NCI-H2196 (cell line): ENCODE measurements around the gene PARD3.
A peak's percentile ranks its signal among the peaks of the same experiment; 100 is the strongest.

ENCODE experiments used
- DNase-seq: peaks from one replicate; lab custom pipeline; 2025; ENCODE audit not compliant: unreplicated experiment; lab: John Stamatoyannopoulos, UW

PARD3 gene

DNA sequence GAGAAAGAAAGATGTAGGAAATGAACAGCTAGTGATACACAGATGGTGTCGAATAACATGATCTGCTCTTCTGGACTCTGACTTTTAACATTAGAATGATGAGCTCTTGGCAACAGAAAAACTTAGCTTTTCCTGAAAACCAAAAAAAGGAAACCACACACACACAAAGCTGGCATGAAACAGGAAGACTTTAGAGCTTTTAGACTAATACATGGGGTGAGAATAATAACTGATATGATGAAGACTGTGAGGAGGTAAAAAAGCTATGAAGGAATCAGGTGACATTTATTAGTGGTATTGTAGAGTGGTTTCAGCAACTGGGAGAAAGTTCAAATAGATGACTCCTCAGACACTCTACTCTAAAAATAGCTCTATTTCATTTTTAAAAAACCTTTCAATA lies 491.9 kb downstream of the PARD3 start:
- no peak for DNase-seq

DNA sequence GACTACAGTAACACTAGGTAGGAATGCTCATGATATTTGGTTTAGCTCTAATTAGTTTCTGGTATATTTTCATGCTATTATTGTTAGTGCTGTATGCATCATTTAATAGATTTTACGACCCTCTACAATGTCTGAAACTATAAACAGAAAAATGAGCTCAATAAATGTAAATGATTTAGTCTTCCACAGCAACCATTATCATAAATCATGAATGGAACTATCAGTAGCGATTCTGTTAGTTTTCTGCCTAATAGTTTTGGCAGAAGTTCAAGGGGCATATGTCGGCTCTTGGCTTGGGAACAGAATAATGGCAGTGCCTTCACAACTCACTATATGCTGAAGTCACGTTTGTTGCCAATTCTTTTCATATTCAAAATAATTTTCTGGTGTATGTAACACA lies 494.8 kb downstream of the PARD3 start:
- DNase-seq: no peak

DNA sequence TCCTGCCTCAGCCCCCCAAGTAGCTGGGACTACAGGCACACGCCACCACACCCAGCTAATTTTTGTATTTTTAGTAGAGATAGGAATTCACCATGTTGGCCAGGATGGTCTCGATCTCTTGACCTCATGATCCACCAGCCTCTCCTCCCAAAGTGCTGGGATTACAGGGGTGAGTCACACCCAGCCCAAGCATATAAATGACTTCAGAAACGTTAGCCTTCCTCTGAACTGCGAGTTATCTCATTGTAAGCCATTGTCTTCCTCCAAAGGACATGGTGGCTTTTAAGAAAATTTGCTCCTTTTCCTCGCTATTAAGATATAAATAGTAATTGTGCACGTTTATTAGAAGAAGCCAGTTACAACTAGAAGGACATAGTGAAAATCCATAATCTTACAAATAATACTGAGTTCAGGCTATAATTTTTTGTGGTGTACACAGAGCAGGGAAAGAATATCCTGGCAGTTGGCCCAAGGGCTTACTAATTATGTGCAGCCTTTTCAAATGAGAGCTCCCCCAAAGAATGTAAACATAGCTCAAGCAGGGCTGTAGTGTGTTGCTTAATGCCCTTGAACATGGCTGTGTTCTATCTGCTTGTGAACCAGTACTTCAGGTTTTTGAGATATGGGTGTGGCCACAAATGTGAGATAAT lies 495.8 kb downstream of the PARD3 start:
- DNase-seq: peak; percentile 64

DNA sequence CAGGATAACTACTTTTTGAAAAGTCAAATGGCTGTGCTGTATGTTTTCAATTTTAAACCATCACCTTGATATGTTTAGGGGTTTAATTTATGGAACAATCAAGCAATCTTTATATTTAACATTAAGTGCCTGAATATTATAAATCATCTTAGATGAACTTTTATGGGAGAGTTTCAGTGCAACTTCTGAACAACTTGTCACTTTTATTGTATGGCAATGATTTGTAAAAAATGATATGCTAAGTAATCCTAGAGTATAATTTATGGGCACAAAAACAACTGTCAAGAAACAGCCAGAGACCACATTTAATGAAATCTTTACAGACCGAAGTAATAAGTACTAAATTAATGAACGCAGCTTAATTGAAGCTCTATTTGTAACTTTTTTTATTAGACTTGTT lies 498.9 kb downstream of the PARD3 start:
- no peak for DNase-seq

DNA sequence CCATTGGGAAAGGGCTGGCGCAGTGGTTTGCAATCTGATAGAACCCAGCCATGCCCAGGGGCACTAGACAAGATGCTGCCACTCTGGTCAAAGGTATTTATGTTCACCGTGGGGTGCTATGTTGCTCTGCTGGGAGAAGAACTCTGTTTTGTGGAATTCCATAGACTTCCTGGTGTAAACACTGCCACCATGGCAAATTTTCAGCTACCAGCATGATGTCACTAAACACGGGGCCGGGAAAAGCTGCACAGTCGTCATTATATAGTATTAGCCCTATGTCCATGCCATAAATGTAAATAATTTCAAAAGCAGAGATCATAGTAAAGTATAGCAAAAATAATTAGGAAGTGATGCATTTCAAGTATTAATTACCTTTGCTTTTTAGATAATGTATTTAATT lies 500.6 kb downstream of the PARD3 start:
- DNase-seq: no peak

DNA sequence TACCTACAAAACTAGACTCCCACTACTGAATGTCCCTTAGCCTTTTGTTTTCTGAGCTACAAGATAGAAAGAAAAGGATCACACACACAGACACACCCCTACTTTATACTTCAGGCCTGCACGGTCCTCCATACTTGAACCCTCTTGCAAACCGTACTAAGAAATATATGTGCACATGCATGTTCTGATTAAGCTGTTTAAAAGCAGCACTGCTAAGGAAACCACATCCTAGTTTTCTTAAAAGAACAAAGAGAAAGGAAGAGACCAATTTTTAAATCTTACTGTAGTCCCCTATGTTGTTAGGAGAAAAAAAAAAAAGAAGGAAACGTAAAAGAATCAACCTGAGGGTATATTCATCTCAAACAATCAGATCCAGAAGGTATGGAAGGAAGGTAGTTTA lies 501.2 kb downstream of the PARD3 start:
- no peak for DNase-seq

DNA sequence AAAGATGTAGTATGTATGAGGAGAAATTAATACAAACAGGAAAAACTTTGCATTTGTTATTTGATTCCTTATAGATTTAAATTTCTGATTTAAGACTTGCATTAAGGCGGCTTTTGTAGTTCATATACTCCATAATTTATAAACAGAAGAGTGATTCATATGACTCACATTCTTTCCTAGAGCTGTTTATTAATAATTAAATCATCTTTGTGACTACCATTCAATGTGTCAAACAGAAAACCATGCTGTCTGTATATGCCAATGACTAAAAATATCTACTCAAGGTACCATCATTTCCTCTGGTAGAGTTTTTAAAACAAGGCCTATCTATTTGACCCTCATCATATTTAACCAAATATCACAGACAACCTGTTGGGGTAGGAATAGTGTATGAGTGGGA lies 501.7 kb downstream of the PARD3 start:
- no peak for DNase-seq

DNA sequence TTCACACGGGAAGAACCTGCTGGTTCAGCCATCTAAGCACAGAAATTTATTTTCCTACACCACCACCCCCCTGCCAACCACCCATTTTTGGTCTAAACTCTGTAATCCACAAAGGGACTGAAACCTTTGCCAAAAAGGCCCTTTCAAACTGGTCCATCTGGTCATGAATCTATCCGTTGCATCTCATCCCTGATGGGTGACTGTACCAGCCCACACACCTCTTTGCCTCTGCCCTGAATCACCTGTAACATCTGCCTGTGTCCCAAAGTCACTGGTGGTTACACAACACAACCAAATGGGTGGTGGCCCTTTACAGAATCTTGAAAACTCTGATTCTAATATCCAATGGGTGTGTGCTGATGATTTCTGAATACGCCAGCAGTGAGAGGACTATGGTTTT lies 503.4 kb downstream of the PARD3 start:
- DNase-seq: no peak

DNA sequence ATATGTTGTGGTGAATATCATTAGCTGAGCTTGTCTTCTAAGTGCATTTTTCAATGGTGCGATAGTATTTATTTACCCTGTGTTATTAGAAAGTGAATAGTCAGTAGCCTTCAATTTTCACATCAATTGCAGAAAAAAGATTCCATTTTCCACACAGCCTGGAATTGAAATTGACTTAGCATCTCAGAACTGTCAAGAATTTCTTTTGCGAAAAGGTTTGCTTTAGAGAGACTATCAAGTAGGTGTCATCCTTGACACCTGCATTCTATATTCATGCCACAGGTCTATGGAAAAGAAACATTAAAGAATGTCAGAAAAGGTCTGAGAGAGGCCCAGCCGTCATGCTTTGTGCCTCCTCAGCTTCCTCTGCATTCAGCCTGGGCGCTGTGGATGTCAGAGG lies 504.9 kb downstream of the PARD3 start:
- DNase-seq: no peak

DNA sequence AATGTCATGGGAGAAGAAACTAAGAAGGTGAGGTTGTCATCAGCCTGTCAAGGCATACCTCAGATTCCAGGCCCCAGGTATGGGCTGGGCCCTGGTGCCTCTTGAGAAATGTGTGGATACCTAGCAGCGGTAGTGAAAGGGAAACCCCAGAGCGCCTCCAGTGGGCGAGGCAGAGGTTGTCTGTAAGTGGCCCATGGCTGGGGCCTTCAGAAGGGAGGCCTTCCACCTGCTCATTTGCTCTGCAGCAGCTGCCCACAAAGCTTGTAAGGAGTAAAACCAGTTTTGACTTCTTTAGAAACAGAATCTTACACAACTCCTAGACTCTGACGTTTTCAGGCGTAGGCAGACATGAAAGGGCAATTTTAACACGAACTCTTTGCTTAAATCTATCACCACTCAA lies 509.9 kb downstream of the PARD3 start:
- DNase-seq: no peak

DNA sequence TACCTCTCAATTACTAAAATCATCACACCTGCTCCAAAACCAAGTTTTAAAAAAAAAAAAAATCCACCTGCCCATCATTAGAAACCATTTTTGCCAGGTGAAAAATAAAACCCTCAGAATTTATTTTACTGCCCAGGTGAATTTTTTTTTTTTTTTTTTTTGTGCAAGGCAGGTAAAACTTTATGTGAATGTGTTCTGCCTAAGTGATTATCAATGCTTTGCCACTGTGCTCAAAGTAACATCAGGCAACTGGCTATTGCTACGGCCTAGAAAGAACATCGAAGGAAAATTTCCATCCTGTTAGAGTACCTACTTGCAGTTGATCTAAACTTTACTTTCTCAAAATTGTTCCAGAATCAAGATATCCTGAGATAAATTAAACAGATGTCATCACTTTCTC lies 512.1 kb downstream of the PARD3 start:
- DNase-seq: no peak

DNA sequence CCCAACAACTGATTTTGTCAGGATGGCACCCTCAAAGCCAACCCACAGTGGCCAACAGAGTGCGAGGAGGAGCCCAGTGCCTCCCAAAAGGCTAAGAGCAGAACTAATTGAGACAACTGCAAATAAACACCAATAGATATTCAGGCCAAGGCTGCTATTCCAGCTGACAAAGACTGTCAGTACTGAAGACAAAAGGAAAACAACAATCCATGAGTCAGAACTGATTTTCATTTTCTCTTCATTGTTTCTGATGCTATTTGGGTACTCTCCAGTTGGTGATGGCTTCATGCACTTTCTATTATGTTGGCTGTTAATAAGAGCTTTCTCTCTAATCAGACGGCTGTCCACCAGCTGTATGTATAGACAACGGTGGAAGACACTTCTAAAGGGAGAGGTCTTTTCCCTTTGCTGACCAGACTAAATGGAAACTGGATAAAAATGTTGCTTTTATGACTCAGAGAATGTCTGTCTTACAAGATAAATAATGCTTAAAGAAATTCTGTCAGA lies 515.9 kb downstream of the PARD3 start:
- DNase-seq: no peak

DNA sequence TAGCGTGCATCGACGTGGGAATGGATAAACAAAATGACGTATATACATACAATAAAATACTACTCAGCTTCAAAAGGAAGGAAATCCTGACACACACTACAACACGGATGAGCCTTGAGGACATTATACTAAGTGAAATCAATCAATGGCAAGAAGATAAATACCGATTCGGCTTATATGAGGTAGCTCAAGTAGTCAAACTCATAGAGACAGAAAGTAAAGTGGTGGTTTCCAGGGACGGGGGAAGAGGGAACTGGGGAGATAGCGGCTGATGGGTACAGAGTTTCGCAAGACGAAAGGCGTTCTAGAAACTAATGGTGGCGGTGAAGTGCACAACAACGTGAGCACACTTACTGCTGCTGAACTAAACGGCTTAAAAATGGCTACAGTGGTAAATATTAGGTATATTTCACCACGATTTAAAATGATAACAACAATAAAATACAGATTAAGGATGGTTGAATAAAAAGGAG lies 516.7 kb downstream of the PARD3 start:
- DNase-seq: no peak

DNA sequence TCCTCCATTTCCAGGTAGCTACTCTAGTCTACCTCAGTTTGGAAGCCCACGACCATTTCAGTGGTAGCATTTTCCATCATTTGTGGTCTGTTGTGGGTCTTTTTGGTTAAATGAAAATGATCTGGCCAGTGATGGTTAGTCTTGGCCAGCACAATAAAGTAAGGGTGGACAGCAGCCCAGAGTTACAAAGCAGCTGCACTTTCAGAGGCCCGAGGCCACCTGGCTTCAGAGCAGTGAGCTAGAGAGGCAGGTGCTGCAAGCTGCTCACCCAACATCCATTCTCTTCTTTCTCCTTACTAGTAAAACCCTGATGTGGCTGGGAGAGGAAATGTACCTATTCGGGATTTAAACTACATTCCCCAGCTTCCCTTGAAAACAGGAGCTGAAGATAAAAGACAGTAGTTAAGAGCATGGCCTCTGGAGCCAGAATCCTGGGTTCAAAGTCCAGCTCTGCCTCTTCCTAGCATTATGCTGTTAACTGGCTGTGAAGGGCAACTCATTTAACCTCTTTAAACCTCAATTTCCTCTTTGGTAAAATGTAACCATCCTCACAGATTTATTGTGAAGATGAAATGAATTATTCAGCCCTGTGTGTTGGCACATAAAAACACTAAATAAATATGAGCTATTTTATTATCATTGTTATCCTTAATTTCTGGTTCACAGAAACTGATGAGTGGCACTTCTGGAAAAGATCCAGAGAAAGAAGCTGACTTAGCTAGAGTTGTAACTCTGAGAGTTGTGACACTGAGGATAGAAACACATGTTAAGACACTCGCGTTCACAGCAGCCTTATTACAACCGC lies 517.4 kb downstream of the PARD3 start:
- DNase-seq: no peak

DNA sequence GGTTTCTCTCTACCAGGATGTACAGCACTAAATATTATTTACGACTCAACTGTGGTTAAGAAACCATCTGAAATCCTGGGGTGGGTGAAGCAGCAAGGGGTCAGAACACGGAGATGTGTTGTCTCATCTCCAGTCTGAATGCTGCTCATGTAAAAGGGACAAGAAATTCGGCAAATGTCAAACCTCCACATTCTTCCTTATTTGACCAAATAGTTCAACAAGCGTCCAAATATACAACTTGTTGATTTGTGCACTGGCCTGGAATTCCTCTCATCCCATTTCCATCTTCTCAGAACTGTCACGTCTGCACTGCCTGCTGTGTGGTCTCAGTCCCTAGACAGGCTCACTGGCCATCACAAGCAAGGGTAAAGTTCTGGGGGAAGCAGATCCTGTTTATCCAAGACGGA lies 520.0 kb downstream of the PARD3 start:
- DNase-seq: no peak

DNA sequence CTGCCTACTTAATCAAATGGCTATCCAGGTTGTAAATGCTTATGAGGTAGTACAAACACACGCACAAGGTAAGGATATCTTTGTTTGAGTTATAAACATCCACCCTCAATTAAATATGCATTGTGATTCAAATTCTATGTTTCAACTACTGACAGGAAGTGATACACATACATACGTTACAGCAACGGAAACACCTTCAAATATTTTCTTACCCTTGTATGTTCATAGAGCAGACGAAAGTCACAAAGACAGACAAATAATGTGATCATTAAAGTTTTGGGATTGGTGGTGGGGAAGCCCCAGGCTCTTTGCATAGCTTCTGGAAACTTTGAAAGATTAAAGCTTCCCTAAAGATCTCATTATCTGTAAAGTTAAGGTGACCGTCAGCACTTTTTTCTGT lies 521.0 kb downstream of the PARD3 start:
- DNase-seq: no peak

DNA sequence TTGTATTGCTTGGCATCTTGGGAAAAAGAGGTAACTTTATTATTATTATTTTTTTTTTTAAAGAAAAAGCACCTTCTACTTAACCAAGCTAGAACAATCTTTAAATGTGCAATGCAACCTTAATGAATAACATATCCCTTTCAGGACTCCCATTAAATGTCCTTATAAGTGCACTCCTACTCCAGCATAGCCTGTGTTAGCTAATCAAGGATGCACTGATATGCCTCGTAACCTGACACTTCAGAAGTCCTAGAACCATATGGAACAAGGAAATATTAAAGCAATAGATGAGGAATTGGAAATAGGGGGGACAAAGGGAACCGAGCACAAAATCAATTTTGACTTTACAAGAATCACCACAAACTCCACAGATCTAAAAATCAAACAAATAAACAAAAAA lies 522.4 kb downstream of the PARD3 start:
- DNase-seq: no peak

DNA sequence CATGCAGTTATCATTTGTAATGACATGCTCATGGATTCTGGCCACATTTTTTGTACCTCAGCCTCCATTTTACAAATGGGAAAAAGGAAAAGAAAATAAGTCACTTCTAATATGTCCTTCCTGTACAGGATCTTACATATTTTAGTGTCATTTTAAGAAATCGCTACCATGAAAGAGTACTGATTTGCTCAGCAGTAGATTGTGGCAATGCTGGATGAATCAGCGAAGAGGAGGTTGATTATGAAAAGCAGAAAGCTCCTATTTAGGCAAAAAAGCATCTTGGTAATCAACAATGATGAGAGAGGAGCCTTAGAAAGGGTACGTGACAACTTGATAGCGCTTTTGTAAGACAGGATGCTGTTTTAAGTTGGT lies 522.9 kb downstream of the PARD3 start:
- DNase-seq: no peak

DNA sequence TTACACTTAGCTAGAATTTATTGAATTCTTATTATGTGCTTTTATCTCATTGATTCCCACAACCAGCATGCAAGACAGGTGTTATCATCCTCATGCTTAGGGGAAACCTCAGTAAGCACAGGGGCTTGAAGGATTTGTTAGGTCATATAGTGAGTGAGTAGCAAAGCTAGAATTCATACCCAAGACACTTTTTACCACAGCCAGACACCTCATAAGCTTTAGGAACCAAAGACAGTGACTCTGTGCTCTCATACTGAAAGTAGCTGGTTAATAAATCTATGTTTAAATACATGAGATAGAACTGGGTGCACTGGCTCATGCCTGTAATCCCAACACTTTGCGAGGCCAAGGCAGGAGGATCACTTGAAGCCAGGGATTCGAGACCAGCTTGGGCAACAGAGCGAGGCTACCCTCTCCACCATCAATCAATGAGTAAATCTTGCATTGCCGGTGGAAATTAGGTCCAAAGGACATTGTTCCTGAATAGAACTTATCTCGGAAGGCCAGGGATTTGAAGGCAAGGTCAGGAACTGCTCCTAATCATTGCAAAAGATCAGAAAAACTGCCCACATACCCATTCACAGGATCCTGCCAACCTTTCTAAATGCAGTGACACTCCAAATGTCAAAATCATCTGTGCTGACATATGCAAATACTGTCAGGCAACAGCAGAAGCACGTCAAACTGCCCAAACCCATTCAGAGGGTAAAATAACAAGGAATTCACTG lies 523.5 kb downstream of the PARD3 start:
- no peak for DNase-seq

DNA sequence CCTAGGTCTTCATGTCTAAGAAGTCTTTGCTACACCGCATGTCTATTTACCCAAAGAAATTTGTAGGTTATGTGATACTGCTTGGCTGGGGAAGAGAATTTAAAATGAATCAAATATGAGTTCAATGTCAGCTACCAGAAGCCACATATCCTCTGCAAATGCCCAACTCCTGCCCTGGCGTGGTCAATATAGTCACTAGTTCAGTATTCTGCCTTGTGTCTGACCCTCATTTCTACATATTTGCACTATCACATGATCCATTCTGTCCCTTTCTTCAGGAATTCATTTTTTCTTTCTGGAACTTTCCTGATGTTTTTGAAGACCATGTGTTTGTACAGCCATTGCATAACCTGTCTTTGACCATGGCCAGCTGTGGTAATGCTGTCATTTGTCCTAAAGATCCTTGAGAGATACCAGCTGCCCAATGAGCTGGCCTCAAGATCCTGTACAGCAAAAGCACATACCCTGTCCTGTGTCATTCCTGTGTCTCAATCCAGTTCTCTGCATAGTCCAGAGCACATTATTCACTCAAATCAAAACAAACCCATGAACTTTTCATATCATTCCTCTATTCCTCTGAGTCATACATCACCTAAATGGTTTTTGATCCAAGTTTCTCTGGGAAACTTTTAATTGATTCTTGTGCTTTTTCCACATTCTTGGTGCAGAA lies 524.5 kb downstream of the PARD3 start:
- DNase-seq: no peak

DNA sequence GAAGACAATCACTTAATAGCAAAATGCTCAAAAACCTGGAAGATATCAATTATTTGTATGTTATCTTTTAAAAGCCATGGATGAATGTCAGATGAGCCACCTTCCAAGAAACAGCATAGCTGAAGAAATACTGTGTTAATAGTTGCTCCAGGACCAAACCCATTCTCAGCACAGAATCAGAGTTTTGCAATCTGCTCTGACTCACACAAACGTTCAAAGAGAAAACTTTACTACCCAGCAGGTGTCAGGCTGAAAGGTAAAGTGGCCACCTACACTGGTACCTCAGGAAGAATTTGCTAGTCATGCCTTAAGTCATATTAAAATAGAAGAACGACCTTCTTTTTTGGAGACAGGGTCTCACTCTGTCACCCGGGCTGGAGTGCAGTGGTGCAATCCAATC lies 526.5 kb downstream of the PARD3 start:
- no peak for DNase-seq
